H9 (cell line): ENCODE results near the gene TREM2. TPM values are rescaled to one million over a fixed set of nuclear protein-coding genes. Genes with fewer than 3 reads are reported as not detected.

ENCODE experiments used
- DNase-seq: peaks from one replicate; pipeline ENCODE4 v3.0.0-alpha.2; 2017
- H2AFZ ChIP-seq: one replicate; pipeline ENCODE4 v1.6.1; 2013; ENCODE audit warnings: mild to moderate bottlenecking, low read length, control low read depth, moderate library complexity
- H2AK5ac ChIP-seq: 2 replicates; pipeline ENCODE4 v1.6.1; 2013; ENCODE audit warnings: low read length, control low read depth, mixed read lengths; ENCODE audit not compliant: insufficient read length
- H2BK120ac ChIP-seq: one replicate; pipeline ENCODE4 v1.6.1; 2013; ENCODE audit warnings: low read depth, mild to moderate bottlenecking, low read length, control low read depth, inconsistent platforms; ENCODE audit not compliant: poor library complexity, severe bottlenecking
- H2BK12ac ChIP-seq: 2 replicates; pipeline ENCODE4 v1.6.1; 2013; ENCODE audit warnings: low read length, control low read depth, mixed read lengths, low read depth; ENCODE audit not compliant: insufficient read length
- H2BK15ac ChIP-seq: 2 replicates; pipeline ENCODE4 v1.6.1; 2013; ENCODE audit warnings: low read depth, low read length, control low read depth
- H2BK20ac ChIP-seq: one replicate; pipeline ENCODE4 v1.6.1; 2013; ENCODE audit warnings: low read depth, mild to moderate bottlenecking, low read length, control low read depth, inconsistent platforms; ENCODE audit not compliant: poor library complexity, severe bottlenecking
- H2BK5ac ChIP-seq: 2 replicates; pipeline ENCODE4 v1.6.1; 2013; ENCODE audit warnings: low read length, control low read depth, mixed read lengths; ENCODE audit not compliant: insufficient read length
- H3K14ac ChIP-seq: 2 replicates; pipeline ENCODE4 v1.6.1; 2013; ENCODE audit warnings: low read length, control low read depth; ENCODE audit not compliant: insufficient read depth
- H3K18ac ChIP-seq: 2 replicates; pipeline ENCODE4 v1.6.1; 2013; ENCODE audit warnings: low read depth, mild to moderate bottlenecking, mixed read lengths, low read length, control low read depth; ENCODE audit not compliant: insufficient read length
- H3K23ac ChIP-seq: 2 replicates; pipeline ENCODE4 v1.6.1; 2013; ENCODE audit warnings: low read length, control low read depth, mixed read lengths, low read depth; ENCODE audit not compliant: insufficient read length
- H3K23me2 ChIP-seq: 2 replicates; pipeline ENCODE4 v1.6.1; 2013; ENCODE audit warnings: low read depth, mild to moderate bottlenecking, mixed read lengths, low read length, control low read depth; ENCODE audit not compliant: insufficient read length, poor library complexity, severe bottlenecking
- H3K27ac ChIP-seq: 2 replicates; pipeline ENCODE4 v1.5.1; 2013; ENCODE audit warnings: low read length, control low read depth, mixed read lengths, low read depth; ENCODE audit not compliant: insufficient read length
- H3K27me3 ChIP-seq: 2 replicates; pipeline ENCODE4 v1.6.1; 2013; ENCODE audit warnings: low read length, control low read depth, inconsistent platforms; ENCODE audit not compliant: insufficient read depth
- H3K4ac ChIP-seq: 2 replicates; pipeline ENCODE4 v1.6.1; 2013; ENCODE audit warnings: low read depth, mild to moderate bottlenecking, control low read depth, inconsistent platforms, low read length, moderate library complexity
- H3K4me1 ChIP-seq: 2 replicates; pipeline ENCODE4 v1.6.1; 2013; ENCODE audit warnings: low read length, control low read depth, inconsistent platforms; ENCODE audit not compliant: insufficient read depth
- H3K4me2 ChIP-seq: 2 replicates; pipeline ENCODE4 v1.6.1; 2013; ENCODE audit warnings: low read length, control low read depth, mixed read lengths; ENCODE audit not compliant: insufficient read length, insufficient read depth
- H3K56ac ChIP-seq: 2 replicates; pipeline ENCODE4 v1.6.1; 2013; ENCODE audit warnings: low read depth, mild to moderate bottlenecking, mixed read lengths, low read length, control low read depth; ENCODE audit not compliant: insufficient read length
- H3K79me1 ChIP-seq: 2 replicates; pipeline ENCODE4 v1.6.1; 2013; ENCODE audit warnings: low read depth, mild to moderate bottlenecking, moderate library complexity, low read length, control low read depth, inconsistent platforms; ENCODE audit not compliant: insufficient read depth, poor library complexity, severe bottlenecking
- H3K79me2 ChIP-seq: 2 replicates; pipeline ENCODE4 v1.6.1; 2013; ENCODE audit warnings: low read length, control low read depth, inconsistent platforms; ENCODE audit not compliant: insufficient read depth
- H3K9ac ChIP-seq: 2 replicates; pipeline ENCODE4 v1.6.1; 2013; ENCODE audit warnings: low read length, control low read depth, mixed read lengths; ENCODE audit not compliant: insufficient read length; ENCODE audit errors: extremely low read depth
- H3K9me3 ChIP-seq: one replicate; pipeline ENCODE4 v1.6.1; 2013; ENCODE audit warnings: low read depth, low read length, inconsistent platforms; ENCODE audit not compliant: control insufficient read depth
- H3T11ph ChIP-seq: one replicate; pipeline ENCODE4 v1.6.1; 2013; ENCODE audit warnings: mild to moderate bottlenecking, low read length, control low read depth, inconsistent platforms
- H4K20me1 ChIP-seq: one replicate; pipeline ENCODE4 v1.6.1; 2013; ENCODE audit not compliant: control insufficient read depth, insufficient read length, insufficient read depth
- H4K5ac ChIP-seq: 2 replicates; pipeline ENCODE4 v1.6.1; 2013; ENCODE audit warnings: low read depth, mild to moderate bottlenecking, mixed read lengths, low read length, control low read depth; ENCODE audit not compliant: insufficient read length
- H4K8ac ChIP-seq: replicated peaks from 2 replicates; pipeline ENCODE4 v1.6.1; 2013; ENCODE audit warnings: low read length, control low read depth, mixed read lengths, low read depth; ENCODE audit not compliant: insufficient read length
- H4K91ac ChIP-seq: 2 replicates; pipeline ENCODE4 v1.6.1; 2013; ENCODE audit warnings: low read depth, mild to moderate bottlenecking, moderate library complexity, mixed read lengths, low read length, control low read depth; ENCODE audit not compliant: insufficient read length
- H3K27ac Mint-ChIP-seq, 3 experiments: 2 replicates in 2 of 3; 3 replicates in 1 of 3; pipeline ENCODE4 v1.8.0; 2020 to 2021; ENCODE audit warnings: mixed read lengths in 3 of 3, mild to moderate bottlenecking in 1 of 3, moderate library complexity in 1 of 3
- H3K27me3 Mint-ChIP-seq: 2 replicates; pipeline ENCODE4 v1.8.0; 2021; ENCODE audit warnings: low read depth, mild to moderate bottlenecking, moderate library complexity, mixed read lengths
- H3K36me3 Mint-ChIP-seq, 3 experiments: 2 replicates in 2 of 3; 3 replicates in 1 of 3; pipeline ENCODE4 v1.8.0; 2020 to 2021; ENCODE audit warnings: low read depth in 3 of 3, mixed read lengths in 3 of 3; ENCODE audit not compliant: insufficient read depth in 1 of 3
- H3K4me1 Mint-ChIP-seq, 2 experiments: 2 replicates each; pipeline ENCODE4 v1.8.0; 2020; ENCODE audit warnings: mixed read lengths in 2 of 2
- H3K4me3 Mint-ChIP-seq, 2 experiments: 2 replicates in 1 of 2; 3 replicates in 1 of 2; pipeline ENCODE4 v1.8.0; 2020 to 2021; ENCODE audit warnings: mild to moderate bottlenecking in 2 of 2, mixed read lengths in 2 of 2, moderate library complexity in 1 of 2
- H3K9me3 Mint-ChIP-seq, 2 experiments: 2 replicates in 1 of 2; 3 replicates in 1 of 2; pipeline ENCODE4 v1.8.0; 2020; ENCODE audit warnings: mild to moderate bottlenecking in 2 of 2, mixed read lengths in 2 of 2, moderate library complexity in 1 of 2
- CTCF ChIP-seq: fragments of 200-600 bp; sonication (generic); conservative IDR thresholded peaks from 3 replicates; pipeline ENCODE4 v1.8.0; 2021; ENCODE audit warnings: antibody characterized with exemption, mild to moderate bottlenecking
- WGBS: extraction: QIAGEN DNeasy Blood & Tissue Kit; methylation state at CpG from one replicate; pipeline ENCODE4 v1.1.7; 2013; ENCODE audit warnings: missing lambda C conversion rate, low lambda C conversion rate, mixed read lengths; ENCODE audit not compliant: insufficient read length; ENCODE audit errors: extremely low coverage; 5-methylcytosine and 5-hydroxymethylcytosine counted together
- total RNA-seq: library from RNA; stranded (reverse); gene quantifications from 2 replicates; pipeline ENCODE4 v1.2.1, GENCODE V29; 2021

Gene TREM2
- total RNA-seq, 1 experiment from 2014 or later = 0.31 TPM

- Histone ChIP-seq H3K14ac (no peak overlapping the region), H3K79me1 (no peaks in the 10 kb centered on the region), H3K23me2 (no peaks in the 10 kb centered on the region), H4K20me1 (no peaks in the 10 kb centered on the region), H3K4me2 (no peak overlapping the region), H2BK120ac (no peak overlapping the region), H3K4ac (no peak overlapping the region), H3K4me1 (peaks cover 4% of the 10 kb centered on the region; the same call in 1 of the 2 replicates), H4K5ac (no peak overlapping the region), H4K8ac (no peak overlapping the region), H4K91ac (no peak overlapping the region), H3K79me2 (no peaks in the 10 kb centered on the region), H3K9me3 (no peaks in the 10 kb centered on the region), H3K23ac (no peak overlapping the region), H2AFZ (no peak overlapping the region), H2AK5ac (no peak overlapping the region), H3K27me3 (no peaks in the 10 kb centered on the region), H2BK20ac (no peak overlapping the region), H3K18ac (no peak overlapping the region), H3K9ac (no peak overlapping the region), H3T11ph (no peak overlapping the region), H2BK15ac (no peak overlapping the region), H3K56ac (no peak overlapping the region), H2BK5ac (no peak overlapping the region), H3K27ac (no peak overlapping the region), H2BK12ac (no peak overlapping the region)
- H3K4me3 Mint-ChIP-seq = no peak overlapping the region
- peaks cover 6 to 9% of the 10 kb centered on the region in 2 experiments; a peak in 4 of 5 replicates for H3K9me3 Mint-ChIP-seq
- no CpG with 5 or more reads among the region's 1 CpG for WGBS
- no peak overlapping the region for H3K27ac Mint-ChIP-seq
- no peak for TF ChIP-seq CTCF
- peaks cover 8% of the 10 kb centered on the region for H3K27me3 Mint-ChIP-seq
- peaks cover 0 to 8% (median 2%) of the 10 kb centered on the region in 3 experiments; a peak in 3 of 7 replicates for H3K36me3 Mint-ChIP-seq
- H3K4me1 Mint-ChIP-seq = peaks cover 23 to 26% of the 10 kb centered on the region in 2 experiments
- DNase-seq = no peak
Measured at GRCh38 chr6:41175084-41175483, 12.2 kb upstream of the TREM2 start.
